PC-9 (cell line): ENCODE results near the gene MAPKAP1. TPM values are rescaled to one million over a fixed set of nuclear protein-coding genes. Genes with fewer than 3 reads are reported as not detected.
"Not testable (repeated sequence)": the region's sequence is repeated elsewhere in the genome, so short reads cannot be mapped to it uniquely, and the experiment has no call there.

ENCODE experiments used
- BruUV-seq: library from RNA; stranded (reverse); fragments of 400-500 nt; replicated peaks from 2 replicates; lab custom pipeline; 2021; lab: Mats Ljungman, UMichigan
- CTCF ChIA-PET: fragments of 300-600 bp; sonication (Branson Sonifier 250); formaldehyde crosslinking; loops from one replicate; lab custom pipeline; 2022; ENCODE audit warnings: antibody characterized with exemption; lab: Charles Lee
- POLR2A ChIA-PET: fragments of 300-600 bp; sonication (Branson Sonifier 250); formaldehyde crosslinking; loops from one replicate; lab custom pipeline; 2022; ENCODE audit warnings: antibody characterized with exemption; ENCODE audit not compliant: unreplicated experiment; lab: Charles Lee
- DNase-seq, 2 experiments: peaks; one replicate each; pipeline versions ENCODE4 v3.0.0 to v3.0.0-alpha.2; 2015 to 2022; ENCODE audit warnings: mixed read lengths in 1 of 2
- H2AFZ ChIP-seq: fragments of 200-600 bp; sonication (generic); 2 replicates; pipeline ENCODE4 v1.8.1; 2017; ENCODE audit warnings: antibody characterized with exemption
- H3F3A ChIP-seq: fragments of 200-600 bp; sonication (generic); 2 replicates; pipeline ENCODE4 v1.8.1; 2017; ENCODE audit warnings: antibody characterized with exemption, mild to moderate bottlenecking, low read depth; ENCODE audit not compliant: insufficient read depth
- H3K27ac ChIP-seq: fragments of 200-600 bp; sonication (generic); 2 replicates; pipeline ENCODE4 v1.6.1; 2016; ENCODE audit warnings: mixed run types
- H3K27me3 ChIP-seq: fragments of 200-600 bp; sonication (generic); 2 replicates; pipeline ENCODE4 v1.6.1; 2016; ENCODE audit warnings: low read depth, mixed run types; ENCODE audit not compliant: insufficient read depth
- H3K36me3 ChIP-seq: fragments of 200-600 bp; sonication (generic); 2 replicates; pipeline ENCODE4 v1.6.1; 2016; ENCODE audit warnings: low read depth, mixed run types
- H3K4me1 ChIP-seq: fragments of 200-600 bp; sonication (generic); replicated peaks from 2 replicates; pipeline ENCODE4 v1.6.1; 2016; ENCODE audit warnings: mixed run types; ENCODE audit not compliant: insufficient read depth
- H3K4me2 ChIP-seq: fragments of 200-600 bp; sonication (generic); 2 replicates; pipeline ENCODE4 v1.6.1; 2017; ENCODE audit warnings: mixed run types
- H3K4me3 ChIP-seq: fragments of 200-600 bp; sonication (generic); 2 replicates; pipeline ENCODE4 v1.6.1; 2016; ENCODE audit warnings: mixed run types
- H3K79me2 ChIP-seq: fragments of 200-600 bp; sonication (generic); 2 replicates; pipeline ENCODE4 v1.6.1; 2017; ENCODE audit warnings: low read depth, mixed run types
- H3K9me2 ChIP-seq: fragments of 200-600 bp; sonication (generic); 2 replicates; pipeline ENCODE4 v1.8.1; 2017; ENCODE audit warnings: mild to moderate bottlenecking; ENCODE audit not compliant: insufficient read depth
- H3K9me3 ChIP-seq: fragments of 200-600 bp; sonication (generic); 2 replicates; pipeline ENCODE4 v1.8.1; 2016; ENCODE audit warnings: low read depth; ENCODE audit not compliant: insufficient read depth
- H4K20me1 ChIP-seq: fragments of 200-600 bp; sonication (generic); 2 replicates; pipeline ENCODE4 v1.8.1; 2017; ENCODE audit not compliant: insufficient read depth
- CTCF ChIP-seq: fragments of 200-600 bp; sonication (generic); conservative IDR thresholded peaks from 2 replicates; pipeline ENCODE4 v1.6.1; 2017; ENCODE audit warnings: mixed run types, antibody characterized with exemption, mild to moderate bottlenecking, moderate library complexity
- EZH2 ChIP-seq: fragments of 200-600 bp; sonication (generic); IDR thresholded peaks from 2 replicates; pipeline ENCODE4 v1.8.0; 2017; ENCODE audit warnings: antibody characterized with exemption, low read depth
- intact Hi-C: fragments of 100-400 bp; cut with micrococcal nuclease; formaldehyde crosslinking; loops from one replicate; pipeline ENCODE4 v1.10.0; 2022; ENCODE audit not compliant: unreplicated experiment
- total RNA-seq: library from RNA; stranded (reverse); gene quantifications from 2 replicates; pipeline ENCODE4 v1.2.3, GENCODE V29; 2021

The MAPKAP1 gene
- total RNA-seq, 1 experiment from 2014 or later, result 115 TPM

GRCh38 chr9:125404733-125405132 is 302.3 kb downstream of the MAPKAP1 start:
- no peak overlapping the region for H3K4me2 ChIP-seq
- no peaks in the 10 kb centered on the region for H3K9me2 ChIP-seq
- no peaks in the 10 kb centered on the region for H4K20me1 ChIP-seq
- ChIA-PET CTCF (interaction anchor here (0.6 kb wide), 1 partner anchor 1372 kb away, joined by 9 read pairs; no protein-coding TSS in a partner anchor), POLR2A (no interaction called here)
- H3K4me1 ChIP-seq, result no peaks in the 10 kb centered on the region
- no peak overlapping the region for H3K4me3 ChIP-seq
- TF ChIP-seq EZH2 (no peak), CTCF (no peak)
- no peak for DNase-seq
- intact Hi-C loops, result loop anchor here (10.0 kb wide), 1 partner anchor 900 kb away; no protein-coding TSS in a partner anchor
- H3K27me3 ChIP-seq, result no peaks in the 10 kb centered on the region
- H3K9me3 ChIP-seq, result no peaks in the 10 kb centered on the region
- BruUV-seq, result no TSS peak
- no peaks in the 10 kb centered on the region for H3K79me2 ChIP-seq
- no peak overlapping the region for H3K27ac ChIP-seq
- H3F3A ChIP-seq, result peaks cover 7% of the 10 kb centered on the region; the same call in 1 of the 2 replicates
- H2AFZ ChIP-seq, result no peak overlapping the region
- no peaks in the 10 kb centered on the region for H3K36me3 ChIP-seq

- no peak for DNase-seq
- no peaks in the 10 kb centered on the region for H3K4me1 ChIP-seq
- H3K4me3 ChIP-seq, result no peak overlapping the region
- intact Hi-C loops, result loop anchor here (10.0 kb wide), 1 partner anchor 904 kb away; no protein-coding TSS in a partner anchor
- H4K20me1 ChIP-seq, result no peaks in the 10 kb centered on the region
- H3K9me2 ChIP-seq, result no peaks in the 10 kb centered on the region
- no peaks in the 10 kb centered on the region for H3K27me3 ChIP-seq
- H3K79me2 ChIP-seq, result no peaks in the 10 kb centered on the region
- no peak overlapping the region for H2AFZ ChIP-seq
- H3K36me3 ChIP-seq, result no peaks in the 10 kb centered on the region
- TF ChIP-seq EZH2, result no peak
- TF ChIP-seq CTCF, result no peak
- no peak overlapping the region for H3K4me2 ChIP-seq
- peaks cover 2% of the 10 kb centered on the region; the same call in 1 of the 2 replicates for H3F3A ChIP-seq
- BruUV-seq, result no TSS peak
- no peak overlapping the region for H3K27ac ChIP-seq
- POLR2A ChIA-PET, result interaction anchor here (0.8 kb wide), 1 partner anchor 211 kb away, joined by 10 read pairs; no protein-coding TSS in a partner anchor
- CTCF ChIA-PET, result no interaction called here
- no peaks in the 10 kb centered on the region for H3K9me3 ChIP-seq
Measured at GRCh38 chr9:125400725-125401716, 306.0 kb downstream of the MAPKAP1 start.

- intact Hi-C loops, result loop anchor here (10.0 kb wide), 1 partner anchor 905 kb away; no protein-coding TSS in a partner anchor
- not testable (repeated sequence) for H3K36me3 ChIP-seq, H3K4me3 ChIP-seq, H3K9me3 ChIP-seq, H3K9me2 ChIP-seq, H2AFZ ChIP-seq, DNase-seq, H3K4me2 ChIP-seq, H3K27ac ChIP-seq, H3K27me3 ChIP-seq, H3K79me2 ChIP-seq, BruUV-seq, H4K20me1 ChIP-seq, H3F3A ChIP-seq, H3K4me1 ChIP-seq
- ChIA-PET POLR2A (interaction anchor here (0.6 kb wide), 1 partner anchor 199 kb away, joined by 4 read pairs; no protein-coding TSS in a partner anchor), CTCF (interaction anchor here (0.5 to 0.6 kb wide), 2 partner anchors 419 to 1155 kb away, joined by 4 to 5 read pairs; no protein-coding TSS in a partner anchor)
Measured at GRCh38 chr9:125400232-125400631, 306.8 kb downstream of the MAPKAP1 start.
